Measurements from ENCODE around the gene GPR3. TPM values are rescaled to one million over a fixed set of nuclear protein-coding genes. Genes with fewer than 3 reads are reported as not detected.

The GPR3 gene
- total and polyA plus RNA-seq, 2 of the 13 experiments (the other 11 are each of a cell fraction or from before 2014, with no cell fraction given) = 1.00 to 2.6 TPM

DNA sequence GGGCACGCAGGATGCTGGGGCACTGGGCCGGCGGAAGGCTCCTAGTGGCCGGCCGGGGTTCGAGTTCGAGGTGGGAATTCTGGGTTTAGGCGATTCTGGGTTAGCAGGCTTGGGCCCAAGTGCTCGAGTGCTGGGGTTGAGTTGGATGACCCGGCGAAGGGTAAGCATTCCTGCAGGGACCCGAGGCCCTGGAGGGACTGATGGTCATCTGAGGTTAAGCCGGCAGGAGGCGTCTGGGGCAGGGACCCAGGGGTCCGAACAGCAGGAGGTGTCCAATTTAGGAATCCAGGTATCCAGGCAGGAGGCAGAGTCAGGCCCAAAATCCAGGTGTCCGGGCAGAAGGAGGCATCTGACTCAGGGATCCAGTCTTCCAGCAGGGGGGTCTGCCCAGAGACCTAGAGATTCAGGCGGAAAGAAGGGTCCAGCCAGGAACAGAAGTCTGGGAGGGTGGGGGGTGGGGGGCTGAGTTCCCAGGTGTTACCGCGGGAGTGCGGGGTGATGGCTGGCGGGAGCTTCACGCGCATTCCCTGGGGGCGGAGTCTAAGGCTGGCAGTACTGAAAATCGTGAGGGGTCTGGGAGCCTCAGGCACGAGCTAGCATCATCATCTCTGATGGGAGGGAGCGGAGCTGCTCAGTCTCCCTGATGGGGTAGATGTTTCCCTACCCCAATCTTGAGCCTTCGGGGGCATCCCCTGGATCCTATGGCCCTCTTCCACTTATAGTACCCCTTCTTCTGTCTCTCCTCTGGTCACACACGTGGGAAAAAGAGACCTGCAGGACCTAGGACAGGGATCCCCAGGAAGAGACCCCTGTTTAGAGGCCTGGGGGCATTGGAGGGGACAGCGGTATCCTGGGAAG, 585 bp downstream of the GPR3 start (continued):
- TF ChIP-seq GMEB1 (CRISPR knock-in tag; IDR thresholded peaks at IDR 0.05; ENCODE audit: borderline replicate concordance) (0 out of 2 replicates have a peak, but pooled peaks have one; percentile 0), MXD3 (CRISPR knock-in tag; IDR thresholded peaks at IDR 0.05) (no peak), MAZ (IDR thresholded peaks at IDR 0.05; ENCODE audit: borderline replicate concordance, low read depth, low read length) (0 out of 2 replicates have a peak, but pooled peaks have one; percentile 11), MAZ (CRISPR knock-in tag; IDR thresholded peaks at IDR 0.05; ENCODE audit: low read depth) (no peak), SNRNP70 (IDR thresholded peaks at IDR 0.05; ENCODE audit: low read depth, low read length) (no peak), FIP1L1 (IDR thresholded peaks at IDR 0.05; ENCODE audit: borderline replicate concordance, insufficient read depth, low read depth, low read length) (no peak), ARNT2 (CRISPR knock-in tag; IDR thresholded peaks at IDR 0.05; ENCODE audit: low read depth) (0 out of 2 replicates have a peak, but pooled peaks have one; percentile 14), ZNF331 (CRISPR knock-in tag; IDR thresholded peaks at IDR 0.05) (no peak)
- TF ChIP-seq, protein P1, sequence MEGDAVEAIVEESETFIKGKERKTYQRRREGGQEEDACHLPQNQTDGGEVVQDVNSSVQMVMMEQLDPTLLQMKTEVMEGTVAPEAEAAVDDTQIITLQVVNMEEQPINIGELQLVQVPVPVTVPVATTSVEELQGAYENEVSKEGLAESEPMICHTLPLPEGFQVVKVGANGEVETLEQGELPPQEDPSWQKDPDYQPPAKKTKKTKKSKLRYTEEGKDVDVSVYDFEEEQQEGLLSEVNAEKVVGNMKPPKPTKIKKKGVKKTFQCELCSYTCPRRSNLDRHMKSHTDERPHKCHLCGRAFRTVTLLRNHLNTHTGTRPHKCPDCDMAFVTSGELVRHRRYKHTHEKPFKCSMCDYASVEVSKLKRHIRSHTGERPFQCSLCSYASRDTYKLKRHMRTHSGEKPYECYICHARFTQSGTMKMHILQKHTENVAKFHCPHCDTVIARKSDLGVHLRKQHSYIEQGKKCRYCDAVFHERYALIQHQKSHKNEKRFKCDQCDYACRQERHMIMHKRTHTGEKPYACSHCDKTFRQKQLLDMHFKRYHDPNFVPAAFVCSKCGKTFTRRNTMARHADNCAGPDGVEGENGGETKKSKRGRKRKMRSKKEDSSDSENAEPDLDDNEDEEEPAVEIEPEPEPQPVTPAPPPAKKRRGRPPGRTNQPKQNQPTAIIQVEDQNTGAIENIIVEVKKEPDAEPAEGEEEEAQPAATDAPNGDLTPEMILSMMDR (CRISPR knock-in tag; IDR thresholded peaks at IDR 0.05) = peak; percentile 57
